Uterus (tissue), 2 donors: Measurements from ENCODE around the gene TTC17.

Source experiments
- CTCF ChIP-seq, 4 experiments: fragments of 200-600 bp in 2 of 4; fragments of 450-650 bp in 2 of 4; sonication (generic) in 2 of 4; IDR thresholded peaks; one replicate each; pipeline ENCODE4 v1.5.1; 2016 to 2019; ENCODE audit warnings: antibody characterized with exemption in 4 of 4, mild to moderate bottlenecking in 2 of 4, moderate library complexity in 1 of 4
- POLR2A ChIP-seq, 2 donors: fragments of 450-650 bp; IDR thresholded peaks; one replicate each; pipeline ENCODE4 v1.6.1; 2016; ENCODE audit warnings: antibody characterized with exemption in 2 of 2, mild to moderate bottlenecking in 1 of 2, moderate library complexity in 1 of 2

- TF ChIP-seq POLR2A (IDR thresholded peaks at IDR 0.05) (no peak), CTCF (IDR thresholded peaks at IDR 0.05) (no peak)
These were observed 162.8 kb downstream of the TTC17 start for GRCh38 chr11:43521471-43521870.
